HG03103 (cell line): ENCODE results near the gene STK32B.
"Not testable (repeated sequence)": the region's sequence is repeated elsewhere in the genome, so short reads cannot be mapped to it uniquely, and the experiment has no call there.

Source experiments
- ATAC-seq: cut with Tn5 transposase; IDR thresholded peaks from one replicate; pipeline ENCODE4 v1.9.1; 2021; ENCODE audit warnings: low read depth; ENCODE audit not compliant: unreplicated experiment

Gene STK32B

GRCh38 chr4:5156682-5157081 lies 105.4 kb downstream of the STK32B start:
- no peak for ATAC-seq

- no peak for ATAC-seq
These were observed 106.8 kb downstream of the STK32B start for GRCh38 chr4:5157791-5158770.

DNA sequence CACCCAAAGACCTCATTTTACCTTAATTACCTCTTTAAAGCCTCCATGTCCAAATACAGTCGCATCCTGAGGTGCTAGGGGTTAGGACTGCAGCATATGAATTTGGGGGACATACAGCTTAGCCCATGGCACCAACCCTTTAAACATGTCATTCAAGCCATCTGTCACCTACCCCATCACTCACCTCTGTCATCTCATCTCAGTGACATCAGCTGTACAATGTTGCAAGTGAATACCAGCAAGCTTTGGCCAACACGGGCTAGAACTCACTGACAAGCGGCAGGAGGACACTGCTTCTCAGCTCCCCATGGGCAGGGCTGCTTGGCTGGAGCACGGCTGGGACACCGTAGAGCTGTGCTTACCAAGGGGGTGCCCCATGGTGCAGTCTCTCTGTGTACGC lies 107.5 kb downstream of the STK32B start:
- ATAC-seq = no peak

DNA sequence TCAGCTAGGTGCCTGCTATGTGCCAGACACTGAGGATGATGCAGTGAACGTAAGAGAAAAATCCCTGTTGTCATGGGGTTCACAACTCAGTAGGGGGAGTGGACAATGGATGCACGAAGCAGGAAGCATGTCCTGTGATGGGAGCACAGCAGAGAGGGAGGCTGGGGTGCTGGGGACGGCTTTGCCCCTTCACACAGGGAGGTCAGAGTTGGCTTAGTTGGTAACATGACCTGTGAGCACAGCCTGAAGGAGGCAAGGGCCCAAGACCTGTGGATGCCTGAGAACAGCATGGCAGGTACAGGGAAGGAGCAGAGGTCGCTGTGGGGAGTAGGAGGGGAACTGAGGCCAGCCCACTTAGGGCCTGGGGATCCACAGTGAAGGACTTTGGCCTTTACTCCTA lies 109.4 kb downstream of the STK32B start:
- ATAC-seq = no peak

DNA sequence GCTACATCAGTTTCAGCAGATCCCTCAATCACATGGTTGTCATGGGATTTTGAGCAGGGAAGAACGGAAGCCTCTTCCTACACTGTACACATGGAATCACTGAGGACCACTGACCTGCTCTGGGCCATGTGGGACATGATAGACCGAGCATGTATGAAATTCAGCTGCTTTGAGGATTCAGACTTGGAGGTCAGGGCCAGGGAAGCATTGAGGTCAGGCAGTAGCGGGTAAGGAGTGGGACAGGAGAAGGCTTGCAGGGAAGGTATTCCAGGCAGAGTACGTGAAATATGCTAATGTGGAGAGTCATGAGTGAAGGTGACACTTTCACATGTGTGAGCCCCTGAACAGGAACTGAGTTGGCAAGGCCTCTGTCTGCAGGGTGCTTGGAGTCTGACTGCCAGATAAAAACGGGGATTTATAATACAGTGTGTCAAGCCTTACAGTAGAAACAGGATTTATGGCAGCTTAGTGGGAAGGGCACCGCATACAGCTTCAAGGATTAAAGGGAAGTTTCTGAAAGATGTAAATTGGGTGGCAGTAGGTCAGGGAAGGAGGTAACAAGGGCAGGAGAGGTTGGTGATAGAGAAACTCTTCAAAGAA lies 111.7 kb downstream of the STK32B start:
- ATAC-seq = no peak

GRCh38 chr4:5164221-5164912 lies 113.1 kb downstream of the STK32B start:
- ATAC-seq = no peak

GRCh38 chr4:5165420-5166369 lies 114.4 kb downstream of the STK32B start:
- no peak for ATAC-seq

- ATAC-seq = no peak
These were observed 115.1 kb downstream of the STK32B start for GRCh38 chr4:5166377-5166776.

DNA sequence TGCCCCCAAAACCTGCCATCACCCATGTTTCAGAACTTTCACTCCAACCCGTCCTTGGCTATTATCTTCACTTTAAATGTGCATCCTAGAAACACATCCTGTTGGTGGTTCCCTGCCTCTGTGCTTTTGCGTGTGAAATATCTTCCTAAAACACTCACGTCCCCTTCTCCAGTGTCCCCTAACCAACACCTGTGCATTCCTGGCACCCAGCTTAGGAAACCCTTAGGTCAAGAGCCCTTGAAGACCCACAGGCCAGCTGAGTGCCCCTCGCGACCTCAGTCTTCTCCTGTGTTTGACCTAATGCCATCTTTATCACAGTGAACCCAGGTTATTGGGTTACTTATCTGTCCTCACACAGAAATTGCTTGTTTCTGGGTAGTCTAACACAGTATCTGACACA lies 117.6 kb downstream of the STK32B start:
- ATAC-seq = no peak

DNA sequence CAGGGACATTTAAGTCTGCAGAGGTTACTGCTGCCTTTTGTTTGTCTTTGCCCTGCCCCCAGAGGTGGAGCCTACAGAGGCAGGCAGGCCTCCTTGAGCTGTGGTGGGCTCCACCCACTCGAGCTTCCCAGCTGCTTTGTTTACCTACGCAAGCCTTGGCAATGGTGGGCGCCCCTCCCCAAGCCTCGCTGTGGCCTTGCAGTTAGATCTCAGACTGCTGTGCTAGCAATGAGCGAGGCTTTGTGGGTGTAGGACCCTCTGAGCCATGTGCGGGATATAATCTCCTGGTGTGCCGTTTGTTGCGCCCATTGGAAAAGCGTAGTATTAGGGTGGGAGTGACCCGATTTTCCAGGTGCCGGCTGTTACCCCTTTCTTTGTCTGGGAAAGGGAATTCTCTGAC lies 124.6 kb downstream of the STK32B start:
- ATAC-seq = not testable (repeated sequence)

GRCh38 chr4:5184606-5185005 lies 133.3 kb downstream of the STK32B start:
- ATAC-seq = no peak

- no peak for ATAC-seq
These were observed 134.3 kb downstream of the STK32B start for GRCh38 chr4:5185551-5185950.

- no peak for ATAC-seq
These were observed 135.2 kb downstream of the STK32B start for GRCh38 chr4:5186271-5187064.

GRCh38 chr4:5188130-5188529 lies 136.8 kb downstream of the STK32B start:
- no peak for ATAC-seq

GRCh38 chr4:5191831-5192230 lies 140.6 kb downstream of the STK32B start:
- no peak for ATAC-seq

GRCh38 chr4:5192271-5192670 lies 141.0 kb downstream of the STK32B start:
- no peak for ATAC-seq

GRCh38 chr4:5192678-5193077 lies 141.4 kb downstream of the STK32B start:
- no peak for ATAC-seq

- ATAC-seq = no peak
These were observed 147.6 kb downstream of the STK32B start for GRCh38 chr4:5198656-5199541.
